Fibroblast of mammary gland (primary cell): ENCODE results near the gene ZNF670.

Experiments used
- DNase-seq: peaks from one replicate; pipeline ENCODE4 v3.0.0-alpha.2; 2010; ENCODE audit warnings: low read depth
- H3K4me3 ChIP-seq: 2 replicates; pipeline ENCODE4 v1.5.1; 2011; ENCODE audit warnings: low read depth, mild to moderate bottlenecking, low read length, moderate library complexity; ENCODE audit not compliant: control insufficient read depth
- TF ChIP-seq, protein P1 (sequence below): conservative IDR thresholded peaks from 2 replicates; pipeline ENCODE4 v1.5.1; 2011; ENCODE audit warnings: low read depth, low read length, inconsistent platforms; ENCODE audit not compliant: control insufficient read depth, insufficient read depth

Gene ZNF670

DNA sequence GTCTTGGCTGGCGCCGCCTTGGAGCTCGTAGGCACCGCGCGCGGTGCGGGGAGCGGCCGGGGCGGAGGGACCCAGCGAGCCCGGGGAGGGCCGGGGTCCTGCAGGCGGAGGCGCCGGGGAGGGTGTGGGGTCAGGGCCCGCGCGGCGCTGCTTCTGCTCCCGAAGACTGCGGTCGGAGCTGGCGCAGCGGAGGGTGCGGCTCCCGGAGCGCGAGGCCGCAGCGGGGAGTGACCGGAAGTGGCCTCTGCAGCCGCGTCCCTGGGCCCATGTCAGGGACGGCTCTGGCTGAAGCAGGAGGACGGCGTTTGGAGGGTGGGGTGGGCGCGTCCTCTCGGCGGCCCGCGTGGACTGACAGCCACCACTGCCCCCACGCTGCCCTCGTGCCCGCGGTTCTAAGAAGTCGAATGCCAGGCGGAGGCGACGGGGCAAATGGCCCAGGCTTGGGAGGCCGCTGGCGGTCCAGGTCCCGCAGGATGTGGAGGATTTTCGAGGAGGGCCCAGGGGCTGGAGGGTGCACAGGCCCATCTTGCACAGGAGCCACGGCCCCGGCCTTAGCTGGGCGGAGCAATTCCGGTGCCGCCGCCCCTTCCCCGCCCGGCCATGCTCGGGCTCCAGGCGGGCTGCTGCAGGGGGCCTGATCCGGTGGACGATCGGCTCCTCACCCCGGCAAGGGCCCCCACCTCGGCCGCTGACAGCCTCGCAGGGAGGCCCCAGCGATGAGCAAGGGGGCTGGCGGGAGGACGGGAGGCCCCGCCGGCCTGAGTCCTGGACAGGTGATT is 33.3 kb upstream of the ZNF670 start:
- TF ChIP-seq, protein P1, sequence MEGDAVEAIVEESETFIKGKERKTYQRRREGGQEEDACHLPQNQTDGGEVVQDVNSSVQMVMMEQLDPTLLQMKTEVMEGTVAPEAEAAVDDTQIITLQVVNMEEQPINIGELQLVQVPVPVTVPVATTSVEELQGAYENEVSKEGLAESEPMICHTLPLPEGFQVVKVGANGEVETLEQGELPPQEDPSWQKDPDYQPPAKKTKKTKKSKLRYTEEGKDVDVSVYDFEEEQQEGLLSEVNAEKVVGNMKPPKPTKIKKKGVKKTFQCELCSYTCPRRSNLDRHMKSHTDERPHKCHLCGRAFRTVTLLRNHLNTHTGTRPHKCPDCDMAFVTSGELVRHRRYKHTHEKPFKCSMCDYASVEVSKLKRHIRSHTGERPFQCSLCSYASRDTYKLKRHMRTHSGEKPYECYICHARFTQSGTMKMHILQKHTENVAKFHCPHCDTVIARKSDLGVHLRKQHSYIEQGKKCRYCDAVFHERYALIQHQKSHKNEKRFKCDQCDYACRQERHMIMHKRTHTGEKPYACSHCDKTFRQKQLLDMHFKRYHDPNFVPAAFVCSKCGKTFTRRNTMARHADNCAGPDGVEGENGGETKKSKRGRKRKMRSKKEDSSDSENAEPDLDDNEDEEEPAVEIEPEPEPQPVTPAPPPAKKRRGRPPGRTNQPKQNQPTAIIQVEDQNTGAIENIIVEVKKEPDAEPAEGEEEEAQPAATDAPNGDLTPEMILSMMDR = no peak
- DNase-seq = peak; percentile 43
- peak overlapping the region; percentile 49 for H3K4me3 ChIP-seq

DNA sequence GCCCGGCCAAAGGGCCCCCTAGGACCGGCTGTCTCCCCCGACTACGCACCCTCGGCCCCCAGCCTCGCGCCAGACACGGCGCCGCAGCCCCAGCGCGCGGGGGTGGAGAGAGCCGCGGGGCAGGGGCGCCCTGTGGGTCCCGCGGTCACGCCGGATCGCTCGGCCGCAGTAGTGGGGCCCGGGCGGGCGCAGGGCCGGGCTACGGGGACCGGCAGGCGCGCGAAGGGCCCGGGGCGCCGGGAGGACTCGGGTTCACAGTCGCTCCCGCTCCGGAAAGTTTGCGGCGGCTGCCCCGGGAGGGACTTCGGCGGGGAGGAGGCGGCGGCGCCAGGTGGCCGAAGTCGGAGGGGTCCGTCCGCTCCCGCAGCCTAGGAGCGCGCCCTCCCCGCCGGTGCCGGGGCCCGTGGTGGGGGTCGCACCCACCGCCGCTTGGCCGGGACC is 32.7 kb upstream of the ZNF670 start:
- H3K4me3 ChIP-seq = peak overlapping the region; percentile 49
- no peak for DNase-seq
- TF ChIP-seq, protein P1 = no peak

DNA sequence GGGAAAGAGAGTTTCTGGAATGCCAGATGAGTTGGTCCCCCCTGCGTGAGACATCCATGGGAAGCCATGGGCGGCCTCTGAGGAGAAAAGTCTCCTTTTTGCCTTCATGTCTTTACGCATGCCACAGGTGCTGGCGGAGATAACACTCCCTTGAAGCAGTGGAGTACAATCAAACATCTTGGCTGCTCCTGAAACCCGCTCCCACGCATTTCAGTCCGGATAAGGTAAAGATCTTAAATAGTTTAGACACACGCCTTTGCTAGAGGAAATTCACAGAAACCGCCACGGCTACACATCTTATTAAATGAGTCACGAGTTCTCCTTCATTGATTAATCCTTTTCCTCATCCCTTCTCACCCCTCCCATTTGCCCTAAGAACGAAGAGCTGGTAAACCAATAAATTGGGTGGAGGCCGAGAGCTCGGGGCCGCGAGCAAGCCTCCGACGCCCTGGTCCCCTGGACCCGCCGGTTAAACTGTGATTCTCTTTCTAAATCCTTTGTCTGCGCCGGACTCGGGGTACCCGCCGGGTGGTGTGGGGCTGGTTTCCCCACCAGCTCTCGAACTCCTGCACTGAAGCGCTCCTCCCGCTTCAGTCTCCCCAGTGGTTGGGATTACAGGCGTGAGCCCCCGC is 32.1 kb upstream of the ZNF670 start:
- peak overlapping the region; percentile 49 for H3K4me3 ChIP-seq
- TF ChIP-seq, protein P1 = no peak

DNA sequence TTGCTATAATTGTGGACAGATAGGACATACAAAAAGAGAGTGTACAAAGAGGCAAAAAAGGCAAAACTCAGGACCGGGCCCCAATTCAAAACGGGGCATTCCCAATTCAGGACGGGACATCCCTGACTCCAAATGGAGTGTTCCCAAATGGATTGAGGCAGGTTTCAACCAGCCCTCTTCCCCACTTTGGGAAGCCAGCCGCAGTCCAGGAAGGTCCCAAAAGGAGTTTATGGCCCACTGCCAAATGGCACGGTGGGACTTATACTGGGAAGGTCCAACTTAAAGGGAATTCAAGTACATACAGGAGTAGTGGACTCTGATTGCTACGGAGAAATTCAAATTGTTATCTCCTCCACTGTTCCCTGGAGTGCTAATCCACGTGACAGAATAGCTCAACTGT is 29.1 kb upstream of the ZNF670 start:
- TF ChIP-seq, protein P1 = no peak
- DNase-seq = no peak
- H3K4me3 ChIP-seq = no peak overlapping the region

More for the DNA sequence above, 32.1 kb upstream of the ZNF670 start:
- DNase-seq = peak; percentile 28

DNA sequence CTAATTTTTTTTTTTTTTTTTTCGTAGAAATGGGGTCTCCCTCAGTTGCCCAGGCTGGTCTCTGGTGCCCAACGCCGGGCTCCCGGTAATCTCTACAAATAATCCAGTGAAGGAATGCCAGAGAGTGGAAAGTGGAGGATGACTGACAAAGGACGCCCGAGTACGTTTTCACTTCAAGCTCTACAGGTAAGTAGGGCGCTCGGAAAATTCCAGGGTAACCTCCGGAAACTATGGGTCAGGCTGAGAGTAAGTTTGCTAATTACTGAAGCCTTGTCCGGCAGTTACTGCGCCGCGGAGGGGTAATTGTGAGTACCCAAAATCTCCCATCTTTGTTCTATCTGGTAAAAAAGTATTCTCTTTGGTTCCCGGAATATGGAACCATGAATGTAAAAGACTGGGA is 27.4 kb upstream of the ZNF670 start:
- no peak for DNase-seq

DNA sequence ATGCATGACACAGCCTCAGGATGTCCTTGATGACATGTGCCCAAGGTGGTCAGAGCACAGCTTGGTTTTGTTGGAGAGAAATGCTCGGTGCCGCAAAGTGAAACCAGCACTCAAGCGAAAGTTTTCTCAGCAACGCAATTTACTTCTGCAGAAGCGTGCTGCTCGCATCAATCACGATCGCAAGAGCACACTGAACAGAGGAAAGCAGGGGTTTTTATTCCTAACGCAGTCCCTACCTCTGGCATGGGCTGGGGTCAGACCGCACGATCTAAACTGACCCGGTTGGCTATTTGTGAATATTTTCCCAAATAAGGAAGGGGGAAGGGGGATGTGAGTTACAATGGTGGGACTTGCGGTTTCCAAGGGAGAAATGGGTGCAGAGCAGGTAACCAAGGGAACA is 26.4 kb upstream of the ZNF670 start:
- TF ChIP-seq, protein P1 = no peak
- peak; percentile 21 for DNase-seq
- H3K4me3 ChIP-seq = peak overlapping the region; percentile 92

More for the DNA sequence above, 27.4 kb upstream of the ZNF670 start:
- TF ChIP-seq, protein P1 = no peak
- no peak overlapping the region for H3K4me3 ChIP-seq
